WTC11 (cell line): ENCODE results near the gene MEAK7.

Experiments
- MAX ChIP-seq: sonication (generic); formaldehyde crosslinking; IDR thresholded peaks from 2 replicates; pipeline ENCODE4 v1.8.0; 2022; ENCODE audit warnings: mild to moderate bottlenecking, missing genetic modification reagents
- ZNF671 ChIP-seq: fragments of 250-450 bp; sonication (Bioruptor Pico); IDR thresholded peaks from 2 replicates; pipeline ENCODE4 v1.8.0; 2021; ENCODE audit warnings: mild to moderate bottlenecking

DNA sequence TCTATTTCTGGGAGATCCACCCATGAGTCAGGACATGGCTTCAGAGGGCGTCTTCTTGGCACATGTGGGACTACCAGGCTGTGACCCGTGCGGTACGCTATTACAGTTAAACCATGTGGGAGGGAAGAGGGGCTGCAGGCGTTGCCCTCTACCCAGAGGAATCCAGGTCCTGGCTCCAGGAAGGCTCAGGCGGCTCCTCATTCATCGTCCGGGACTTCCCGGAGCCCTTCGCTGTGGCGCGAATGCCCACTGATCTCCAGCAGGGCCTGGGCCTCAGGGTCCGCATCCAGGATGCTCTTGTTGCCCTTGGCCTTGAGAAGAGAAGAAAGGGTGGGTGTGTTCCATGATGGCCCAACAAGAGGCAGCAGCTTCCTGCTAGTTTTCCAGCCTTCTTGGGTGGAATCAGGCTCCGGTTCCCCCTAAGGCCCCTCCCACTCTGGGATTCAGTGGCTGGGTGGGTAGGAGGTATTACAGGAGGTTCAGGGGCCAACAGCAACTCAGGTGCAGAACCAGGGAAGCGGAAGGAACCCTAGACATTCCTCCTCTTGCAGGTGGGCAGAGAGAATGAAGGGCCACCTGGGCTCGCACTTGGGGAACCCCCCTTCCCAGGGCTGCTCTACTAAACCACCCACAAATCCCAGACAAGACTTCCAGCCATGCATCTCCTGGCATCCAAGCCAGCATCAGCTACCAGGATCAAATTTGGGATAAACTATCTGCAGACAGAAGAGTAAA lies 24.6 kb downstream of the MEAK7 start:
- TF ChIP-seq ZNF671 (CRISPR knock-in tag) (no peak), MAX (CRISPR knock-in tag) (no peak)
